IPS DF 4.7 (cell line): ENCODE measurements around the gene PDE11A.
A peak's percentile ranks its signal among the peaks of the same experiment; 100 is the strongest.

ENCODE experiments used
- DNase-seq: peaks from one replicate; pipeline ENCODE4 v3.0.0-alpha.2; 2013; ENCODE audit warnings: low spot score; ENCODE audit errors: extremely low read depth

PDE11A gene

GRCh38 chr2:177633910-177634294 lies 438.7 kb downstream of the PDE11A start:
- no peak for DNase-seq

GRCh38 chr2:177633111-177633510 lies 439.5 kb downstream of the PDE11A start:
- DNase-seq, result no peak

GRCh38 chr2:177631680-177632079 lies 440.9 kb downstream of the PDE11A start:
- DNase-seq, result no peak

GRCh38 chr2:177629357-177630024 lies 443.1 kb downstream of the PDE11A start:
- no peak for DNase-seq

GRCh38 chr2:177628831-177629230 lies 443.7 kb downstream of the PDE11A start:
- DNase-seq, result no peak

GRCh38 chr2:177625744-177626650 lies 446.6 kb downstream of the PDE11A start:
- DNase-seq, result no peak

- DNase-seq, result no peak
Observed at GRCh38 chr2:177622521-177622920, 450.1 kb downstream of the PDE11A start.

GRCh38 chr2:177619986-177620385 lies 452.6 kb downstream of the PDE11A start:
- no peak for DNase-seq

- DNase-seq, result no peak
Observed at GRCh38 chr2:177619461-177619860, 453.1 kb downstream of the PDE11A start.

- peak; percentile 74 for DNase-seq
Observed at GRCh38 chr2:177618255-177619253, 454.0 kb downstream of the PDE11A start.

GRCh38 chr2:177617849-177618248 lies 454.7 kb downstream of the PDE11A start:
- no peak for DNase-seq

- DNase-seq, result no peak
Observed at GRCh38 chr2:177616731-177617130, 455.8 kb downstream of the PDE11A start.

- no peak for DNase-seq
Observed at GRCh38 chr2:177616066-177616465, 456.5 kb downstream of the PDE11A start.

GRCh38 chr2:177612659-177613058 lies 459.9 kb downstream of the PDE11A start:
- no peak for DNase-seq

- DNase-seq, result no peak
Observed at GRCh38 chr2:177611310-177611886, 461.2 kb downstream of the PDE11A start.

- DNase-seq, result no peak
Observed at GRCh38 chr2:177610813-177611212, 461.8 kb downstream of the PDE11A start.

GRCh38 chr2:177606636-177607035 lies 465.9 kb downstream of the PDE11A start:
- no peak for DNase-seq

GRCh38 chr2:177604271-177605065 lies 468.1 kb downstream of the PDE11A start:
- peak; percentile 49 for DNase-seq

GRCh38 chr2:177603768-177604167 lies 468.8 kb downstream of the PDE11A start:
- DNase-seq, result no peak

- DNase-seq, result no peak
Observed at GRCh38 chr2:177603181-177603580, 469.4 kb downstream of the PDE11A start.
